WTC11 (cell line): ENCODE results near the gene GDF7.

ENCODE experiments used
- CBFB ChIP-seq: sonication (generic); formaldehyde crosslinking; IDR thresholded peaks from 2 replicates; pipeline ENCODE4 v1.8.1; 2022; ENCODE audit warnings: mild to moderate bottlenecking, low read depth, missing genetic modification reagents
- FOXJ3 ChIP-seq: sonication (generic); formaldehyde crosslinking; IDR thresholded peaks from 2 replicates; pipeline ENCODE4 v1.9.0; 2021; ENCODE audit warnings: missing genetic modification reagents, mild to moderate bottlenecking, borderline replicate concordance
- MAX ChIP-seq: sonication (generic); formaldehyde crosslinking; IDR thresholded peaks from 2 replicates; pipeline ENCODE4 v1.8.0; 2022; ENCODE audit warnings: mild to moderate bottlenecking, missing genetic modification reagents
- STAT6 ChIP-seq: sonication (generic); formaldehyde crosslinking; conservative IDR thresholded peaks from 2 replicates; pipeline ENCODE4 v1.8.1; 2023; ENCODE audit warnings: mild to moderate bottlenecking, low read depth, missing genetic modification reagents, moderate library complexity
- TF ChIP-seq, protein P1 (sequence below): fragments of 200-600 bp; IDR thresholded peaks from 2 replicates; pipeline ENCODE4 v1.8.0; 2022; ENCODE audit warnings: antibody characterized with exemption

DNA sequence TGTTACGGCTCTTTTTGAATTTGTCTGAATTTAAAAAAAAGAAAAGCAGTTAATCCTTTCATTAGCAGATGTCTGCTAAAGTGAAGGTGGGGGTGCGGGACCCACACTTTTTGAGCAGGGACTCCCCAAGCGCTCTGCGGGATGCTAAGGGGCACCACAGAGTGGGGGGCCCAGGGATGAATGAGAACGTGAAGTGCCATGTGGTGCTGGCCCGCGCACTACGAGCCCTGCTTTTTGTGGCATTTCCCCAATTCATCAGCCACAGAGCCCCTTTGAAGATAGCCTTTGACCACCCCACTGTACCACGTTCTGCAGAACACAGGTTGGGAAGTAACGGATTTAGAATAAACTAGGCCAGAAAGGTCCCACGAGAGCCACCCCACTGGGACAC is 44.7 kb upstream of the GDF7 start:
- TF ChIP-seq CBFB: no peak
- TF ChIP-seq MAX (CRISPR knock-in tag): no peak
- TF ChIP-seq FOXJ3 (CRISPR knock-in tag): no peak
- TF ChIP-seq, protein P1, sequence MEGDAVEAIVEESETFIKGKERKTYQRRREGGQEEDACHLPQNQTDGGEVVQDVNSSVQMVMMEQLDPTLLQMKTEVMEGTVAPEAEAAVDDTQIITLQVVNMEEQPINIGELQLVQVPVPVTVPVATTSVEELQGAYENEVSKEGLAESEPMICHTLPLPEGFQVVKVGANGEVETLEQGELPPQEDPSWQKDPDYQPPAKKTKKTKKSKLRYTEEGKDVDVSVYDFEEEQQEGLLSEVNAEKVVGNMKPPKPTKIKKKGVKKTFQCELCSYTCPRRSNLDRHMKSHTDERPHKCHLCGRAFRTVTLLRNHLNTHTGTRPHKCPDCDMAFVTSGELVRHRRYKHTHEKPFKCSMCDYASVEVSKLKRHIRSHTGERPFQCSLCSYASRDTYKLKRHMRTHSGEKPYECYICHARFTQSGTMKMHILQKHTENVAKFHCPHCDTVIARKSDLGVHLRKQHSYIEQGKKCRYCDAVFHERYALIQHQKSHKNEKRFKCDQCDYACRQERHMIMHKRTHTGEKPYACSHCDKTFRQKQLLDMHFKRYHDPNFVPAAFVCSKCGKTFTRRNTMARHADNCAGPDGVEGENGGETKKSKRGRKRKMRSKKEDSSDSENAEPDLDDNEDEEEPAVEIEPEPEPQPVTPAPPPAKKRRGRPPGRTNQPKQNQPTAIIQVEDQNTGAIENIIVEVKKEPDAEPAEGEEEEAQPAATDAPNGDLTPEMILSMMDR: no peak
- TF ChIP-seq STAT6 (CRISPR knock-in tag): no peak
